Keratinocyte (primary cell): ENCODE results near the gene ASCC2. TPM values are rescaled to one million over a fixed set of nuclear protein-coding genes. Genes with fewer than 3 reads are reported as not detected.

Experiments used
- DNase-seq: peaks from one replicate; pipeline ENCODE4 v3.0.0-alpha.2; 2011; ENCODE audit warnings: low read depth, missing footprints, low spot score
- FAIRE-seq: peaks from 2 replicates; lab custom pipeline; 2011; peaks lifted over from hg19 to GRCh38; lab: Jason Lieb, UNC
- H2AFZ ChIP-seq: 2 replicates; pipeline ENCODE4 v1.6.0; 2012; ENCODE audit warnings: low read length, control low read depth, inconsistent platforms; ENCODE audit not compliant: control insufficient read depth
- H3K27ac ChIP-seq: 2 replicates; pipeline ENCODE4 v1.5.1; 2011; ENCODE audit warnings: low read length; ENCODE audit not compliant: control insufficient read depth, insufficient read depth
- H3K27me3 ChIP-seq: 3 replicates; pipeline ENCODE4 v1.6.0; 2011; ENCODE audit warnings: low read length; ENCODE audit not compliant: control insufficient read depth, insufficient read depth; ENCODE audit errors: extremely low read depth
- H3K36me3 ChIP-seq, 2 experiments: 2 replicates in 1 of 2; 3 replicates in 1 of 2; pipeline ENCODE4 v1.5.1; 2011; ENCODE audit warnings: low read length in 2 of 2, mild to moderate bottlenecking in 1 of 2; ENCODE audit not compliant: control insufficient read depth in 2 of 2, insufficient read depth in 2 of 2; ENCODE audit errors: extremely low read depth in 1 of 2
- H3K4me1 ChIP-seq: 3 replicates; pipeline ENCODE4 v1.5.1; 2011; ENCODE audit warnings: low read length; ENCODE audit not compliant: control insufficient read depth, insufficient read depth; ENCODE audit errors: extremely low read depth
- H3K4me2 ChIP-seq: 3 replicates; pipeline ENCODE4 v1.6.0; 2011; ENCODE audit warnings: low read depth, low read length; ENCODE audit not compliant: control insufficient read depth, insufficient read depth; ENCODE audit errors: extremely low read depth
- H3K4me3 ChIP-seq, 3 experiments: fragments of 200-600 bp in 1 of 3; sonication (generic) in 1 of 3; 2 replicates in 2 of 3; 3 replicates in 1 of 3; pipeline ENCODE4 v1.5.1; 2011 to 2016; ENCODE audit warnings: low read length in 3 of 3, mild to moderate bottlenecking in 3 of 3, control low read depth in 2 of 3, inconsistent platforms in 1 of 3, low read depth in 1 of 3, mixed read lengths in 1 of 3, mixed run types in 1 of 3, moderate library complexity in 1 of 3; ENCODE audit not compliant: control insufficient read depth in 2 of 3, insufficient read depth in 2 of 3; ENCODE audit errors: extremely low read depth in 1 of 3
- H3K79me2 ChIP-seq: 2 replicates; pipeline ENCODE4 v1.6.0; 2012; ENCODE audit warnings: low read length; ENCODE audit not compliant: control insufficient read depth, insufficient read depth
- H3K9ac ChIP-seq: 3 replicates; pipeline ENCODE4 v1.6.0; 2011; ENCODE audit warnings: low read length; ENCODE audit not compliant: control insufficient read depth, insufficient read depth; ENCODE audit errors: extremely low read depth
- H3K9me1 ChIP-seq: 3 replicates; pipeline ENCODE4 v1.6.0; 2011; ENCODE audit warnings: low read length; ENCODE audit not compliant: control insufficient read depth, insufficient read depth; ENCODE audit errors: extremely low read depth
- H3K9me3 ChIP-seq: 2 replicates; pipeline ENCODE4 v1.5.1; 2012; ENCODE audit warnings: low read depth, low read length; ENCODE audit not compliant: control insufficient read depth
- H4K20me1 ChIP-seq: 3 replicates; pipeline ENCODE4 v1.6.0; 2011; ENCODE audit warnings: low read length; ENCODE audit not compliant: control insufficient read depth, insufficient read depth; ENCODE audit errors: extremely low read depth
- EZH2 ChIP-seq: IDR thresholded peaks from one replicate; pipeline ENCODE4 v1.6.1; 2012; ENCODE audit warnings: inconsistent platforms, mild to moderate bottlenecking, low read length, moderate library complexity
- dilution Hi-C: fragments of 300-500 bp; cut with MboI; formaldehyde crosslinking; loops from one replicate; pipeline ENCODE4 v1.7.0; 2020; ENCODE audit warnings: low sequenced_read_pairs; ENCODE audit not compliant: extremely low pct_ligation_motif_present
- polyA plus RNA-seq, 5 experiments: library from polyadenylated mRNA; depleted of rRNA in 3 of 5; stranded (reverse) in 3 of 5; stranded (forward) in 1 of 5; unstranded in 1 of 5; fragments of >200 nt; gene quantifications; 1 replicate in 1 of 5; 2 replicates in 3 of 5; 3 replicates in 1 of 5; pipeline versions ENCODE4 v1.2.1 to v1.2.3, GENCODE V29; 2011 to 2012; ENCODE audit warnings: missing spikeins in 2 of 5, low read depth in 1 of 5, low replicate concordance in 1 of 5
- TF ChIP-seq, protein P1 (sequence below), 3 experiments: IDR thresholded peaks in 1 of 3; conservative IDR thresholded peaks in 1 of 3; optimal IDR thresholded peaks in 1 of 3; 2 replicates in 2 of 3; 3 replicates in 1 of 3; pipeline versions ENCODE3 to v1.5.1; 2011; ENCODE audit warnings: low read length in 3 of 3, mild to moderate bottlenecking in 3 of 3, moderate library complexity in 2 of 3, control low read depth in 1 of 3, inconsistent platforms in 1 of 3; ENCODE audit not compliant: insufficient read depth in 2 of 3; ENCODE audit errors: extremely low read depth in 1 of 3

The ASCC2 gene
- polyA plus RNA-seq, 1 donor (not counting 4 experiments of a cell fraction or from before 2014, with no cell fraction given) = 51.3 TPM

DNA sequence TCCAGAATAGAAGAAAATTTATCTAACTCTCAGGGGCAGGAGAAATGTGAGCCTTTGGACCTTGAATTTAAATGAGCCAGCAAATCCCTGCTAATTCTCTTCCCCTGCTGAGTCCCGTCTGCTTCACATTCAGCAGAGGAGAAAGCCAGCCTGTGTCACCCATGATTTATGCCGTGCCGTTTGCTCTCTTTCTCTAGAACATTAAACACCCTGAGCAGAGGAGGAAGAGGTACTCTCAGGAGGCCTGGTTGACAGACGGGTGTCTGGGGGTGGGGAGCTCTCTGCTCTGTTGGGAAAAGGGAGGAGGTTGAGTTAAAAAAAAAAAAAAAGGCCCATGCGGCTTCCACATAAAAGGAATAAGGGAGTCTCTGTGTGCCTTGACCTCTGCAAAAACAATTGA lies 33.6 kb upstream of the ASCC2 start:
- no peak overlapping the region for H3K27ac ChIP-seq
- H3K36me3 ChIP-seq = no peaks in the 10 kb centered on the region
- peaks cover 29% of the 10 kb centered on the region for H3K4me1 ChIP-seq
- no peak for DNase-seq
- H3K4me3 ChIP-seq = no peak overlapping the region
- no peak overlapping the region for H3K4me2 ChIP-seq
- no peak overlapping the region for H3K9ac ChIP-seq
- H3K9me1 ChIP-seq = no peaks in the 10 kb centered on the region
- no peaks in the 10 kb centered on the region for H3K79me2 ChIP-seq
- no peaks in the 10 kb centered on the region for H3K9me3 ChIP-seq
- no peaks in the 10 kb centered on the region for H3K27me3 ChIP-seq
- no peaks in the 10 kb centered on the region for H4K20me1 ChIP-seq
- dilution Hi-C loops = no loop called here
- FAIRE-seq = no peak
- TF ChIP-seq EZH2 = no peak
- TF ChIP-seq, protein P1, sequence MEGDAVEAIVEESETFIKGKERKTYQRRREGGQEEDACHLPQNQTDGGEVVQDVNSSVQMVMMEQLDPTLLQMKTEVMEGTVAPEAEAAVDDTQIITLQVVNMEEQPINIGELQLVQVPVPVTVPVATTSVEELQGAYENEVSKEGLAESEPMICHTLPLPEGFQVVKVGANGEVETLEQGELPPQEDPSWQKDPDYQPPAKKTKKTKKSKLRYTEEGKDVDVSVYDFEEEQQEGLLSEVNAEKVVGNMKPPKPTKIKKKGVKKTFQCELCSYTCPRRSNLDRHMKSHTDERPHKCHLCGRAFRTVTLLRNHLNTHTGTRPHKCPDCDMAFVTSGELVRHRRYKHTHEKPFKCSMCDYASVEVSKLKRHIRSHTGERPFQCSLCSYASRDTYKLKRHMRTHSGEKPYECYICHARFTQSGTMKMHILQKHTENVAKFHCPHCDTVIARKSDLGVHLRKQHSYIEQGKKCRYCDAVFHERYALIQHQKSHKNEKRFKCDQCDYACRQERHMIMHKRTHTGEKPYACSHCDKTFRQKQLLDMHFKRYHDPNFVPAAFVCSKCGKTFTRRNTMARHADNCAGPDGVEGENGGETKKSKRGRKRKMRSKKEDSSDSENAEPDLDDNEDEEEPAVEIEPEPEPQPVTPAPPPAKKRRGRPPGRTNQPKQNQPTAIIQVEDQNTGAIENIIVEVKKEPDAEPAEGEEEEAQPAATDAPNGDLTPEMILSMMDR (optimal IDR thresholded peaks at IDR 0.05 in 1 of 3, IDR thresholded peaks at IDR 0.05 in 1 of 3, conservative IDR thresholded peaks at IDR 0.05 in 1 of 3; ENCODE audit: extremely low read depth in 1 of 3, insufficient read depth in 2 of 3, low read length in 3 of 3) = no peak
- no peak overlapping the region for H2AFZ ChIP-seq

DNA sequence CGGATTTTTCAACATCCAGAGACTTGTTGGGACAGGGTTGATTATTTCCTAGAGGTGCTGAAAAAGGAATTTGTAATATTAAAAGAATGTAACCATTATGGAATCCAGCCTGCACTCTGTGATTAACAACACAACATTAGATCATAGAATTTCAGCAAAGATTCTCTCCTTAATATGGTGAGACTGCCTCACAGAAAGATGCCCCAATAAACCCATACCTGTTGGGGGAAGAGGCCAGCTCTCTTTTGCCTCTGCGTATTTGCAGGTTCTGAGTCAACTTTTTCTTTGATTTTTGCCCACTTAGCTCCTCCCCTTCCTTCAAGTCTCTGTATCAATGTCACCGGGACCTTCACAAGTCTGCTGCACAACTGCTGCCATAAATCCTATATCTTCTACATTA lies 32.5 kb upstream of the ASCC2 start:
- peaks cover 29% of the 10 kb centered on the region for H3K4me1 ChIP-seq
- FAIRE-seq (peak; percentile 73), DNase-seq (peak; percentile 25)
- peak overlapping the region; percentile 78 for H2AFZ ChIP-seq
- H3K9me1 ChIP-seq = no peaks in the 10 kb centered on the region
- peak overlapping the region; percentile 74 for H3K4me2 ChIP-seq
- TF ChIP-seq EZH2 = no peak
- TF ChIP-seq, protein P1 (optimal IDR thresholded peaks at IDR 0.05 in 1 of 3, IDR thresholded peaks at IDR 0.05 in 1 of 3, conservative IDR thresholded peaks at IDR 0.05 in 1 of 3; ENCODE audit: extremely low read depth in 1 of 3, insufficient read depth in 2 of 3, low read length in 3 of 3) = no peak
- no peaks in the 10 kb centered on the region for H3K9me3 ChIP-seq
- H3K9ac ChIP-seq = no peak overlapping the region
- no peaks in the 10 kb centered on the region for H3K36me3 ChIP-seq
- peak overlapping the region; percentile 50 for H3K27ac ChIP-seq
- H3K4me3 ChIP-seq = no peak overlapping the region
- H3K27me3 ChIP-seq = no peaks in the 10 kb centered on the region
- no peaks in the 10 kb centered on the region for H3K79me2 ChIP-seq
- dilution Hi-C loops = no loop called here
- no peaks in the 10 kb centered on the region for H4K20me1 ChIP-seq
